Stimulated activated CD4-positive, alpha-beta T cell treated with anti-CD3 and anti-CD28 coated beads, Interleukin-12 subunit alpha, Interleukin-12 subunit beta, amount 100 ng/mL, for 24 hours (primary cell): Measurements from ENCODE around the gene ARHGEF10L.
"Not testable (repeated sequence)": the region's sequence is repeated elsewhere in the genome, so short reads cannot be mapped to it uniquely, and the experiment has no call there.

Experiments
- DNase-seq, 2 experiments: peaks; one replicate each; pipeline ENCODE4 v3.0.0-alpha.2; 2020; ENCODE audit warnings: low read depth in 2 of 2

The ARHGEF10L gene

GRCh38 chr1:17539477-17540254 is at the start of gene ARHGEF10L:
TSS of gene ARHGEF10L (plus strand) at chr1:17539698. CDS start at chr1:17580596, 40,898 bp downstream.
- no peak for DNase-seq

GRCh38 chr1:17489768-17490417 is 49.6 kb upstream of the ARHGEF10L start:
- DNase-seq: not testable (repeated sequence)

- not testable (repeated sequence) for DNase-seq
Measured at GRCh38 chr1:17490667-17491066, 48.8 kb upstream of the ARHGEF10L start.

GRCh38 chr1:17494114-17494729 is 45.3 kb upstream of the ARHGEF10L start:
- DNase-seq: peak; percentile 35 to 57

GRCh38 chr1:17496419-17496818 is 43.1 kb upstream of the ARHGEF10L start:
- no peak for DNase-seq

GRCh38 chr1:17498214-17498613 is 41.3 kb upstream of the ARHGEF10L start:
- DNase-seq: no peak

- DNase-seq: peak; percentile 4 to 55
Measured at GRCh38 chr1:17502326-17502778, 37.1 kb upstream of the ARHGEF10L start.

GRCh38 chr1:17503146-17503545 is 36.4 kb upstream of the ARHGEF10L start:
- DNase-seq: no peak

- not testable (repeated sequence) for DNase-seq
Measured at GRCh38 chr1:17507200-17507599, 32.3 kb upstream of the ARHGEF10L start.

GRCh38 chr1:17507915-17508314 is 31.6 kb upstream of the ARHGEF10L start:
- DNase-seq: no peak

- no peak for DNase-seq
Measured at GRCh38 chr1:17509363-17509762, 30.1 kb upstream of the ARHGEF10L start.

- no peak for DNase-seq
Measured at GRCh38 chr1:17510138-17510537, 29.4 kb upstream of the ARHGEF10L start.

GRCh38 chr1:17511188-17511587 is 28.3 kb upstream of the ARHGEF10L start:
- no peak for DNase-seq

GRCh38 chr1:17513131-17513530 is 26.4 kb upstream of the ARHGEF10L start:
- DNase-seq: no peak

- DNase-seq: no peak
Measured at GRCh38 chr1:17514776-17515175, 24.7 kb upstream of the ARHGEF10L start.

- DNase-seq: no peak
Measured at GRCh38 chr1:17515902-17516301, 23.6 kb upstream of the ARHGEF10L start.

GRCh38 chr1:17516303-17517214 is 22.9 kb upstream of the ARHGEF10L start:
- no peak for DNase-seq

GRCh38 chr1:17520041-17520440 is 19.5 kb upstream of the ARHGEF10L start:
- no peak for DNase-seq

- DNase-seq: no peak
Measured at GRCh38 chr1:17520473-17521319, 18.8 kb upstream of the ARHGEF10L start.

- DNase-seq: no peak
Measured at GRCh38 chr1:17521946-17522612, 17.4 kb upstream of the ARHGEF10L start.
